ENCODE results near the gene ADAMTSL5.
"Not testable (repeated sequence)": the region's sequence is repeated elsewhere in the genome, so short reads cannot be mapped to it uniquely, and the experiment has no call there.

ADAMTSL5 gene

DNA sequence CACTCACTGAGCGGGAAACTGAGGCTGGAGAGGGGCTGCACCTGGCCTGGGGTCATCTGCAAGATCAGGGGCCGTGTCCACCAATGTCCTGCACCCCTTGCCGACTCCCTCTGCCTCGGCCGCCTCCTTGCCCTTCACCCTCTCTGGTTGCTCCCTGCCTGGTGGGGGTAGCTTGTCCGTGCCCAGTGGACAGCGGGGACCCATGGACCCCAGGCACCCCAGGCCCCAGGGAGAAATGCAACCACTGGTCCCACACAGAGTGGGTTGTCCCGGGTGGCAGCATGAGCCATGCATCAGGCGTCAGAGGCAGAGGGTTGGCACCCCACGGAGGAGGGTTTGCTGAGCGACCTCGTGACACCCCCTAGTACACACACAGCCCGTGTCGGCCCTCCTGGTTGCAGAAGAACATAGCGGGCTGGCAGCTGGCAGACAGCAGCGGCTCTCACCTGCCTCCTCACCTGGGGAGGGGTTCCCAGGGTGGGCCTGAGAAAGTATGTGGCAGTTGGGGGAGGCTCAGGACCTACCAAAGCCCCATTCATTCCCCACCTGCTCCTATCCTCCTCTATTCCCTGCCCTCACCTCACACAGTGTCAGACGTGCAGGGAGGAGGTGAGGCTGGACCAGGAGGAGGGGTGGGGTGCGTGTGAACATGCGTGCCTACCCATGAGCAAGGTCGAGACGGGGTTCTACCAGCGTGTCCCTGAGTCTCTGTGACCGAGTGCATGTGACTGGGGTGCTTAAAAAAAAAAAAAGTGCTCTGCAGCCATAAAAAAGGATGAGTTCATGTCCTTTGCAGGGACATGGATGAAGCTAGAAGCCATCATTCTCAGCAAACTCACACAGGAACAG, 8.7 kb downstream of the ADAMTSL5 start:
- H3K4ac ChIP-seq (ENCODE audit: low read depth, low read length) = no peak overlapping the region
- no peak overlapping the region for H4K5ac ChIP-seq (ENCODE audit: low read length)
- no peak overlapping the region for H3K9ac ChIP-seq (ENCODE audit: low read length)
- H2BK15ac ChIP-seq (replicated peaks; ENCODE audit: low read depth) = no peak overlapping the region
- WGBS (ENCODE audit: extremely low coverage, insufficient coverage, low lambda C conversion rate) = no CpG with 5 or more reads among the region's 23 CpGs
- H2BK120ac ChIP-seq (ENCODE audit: low read depth, low read length) = no peak overlapping the region
- no peak overlapping the region for H2AK5ac ChIP-seq (ENCODE audit: low read length)
- no peaks in the 10 kb centered on the region for H3K27me3 ChIP-seq (ENCODE audit: insufficient read depth, low read length, poor library complexity)
- no peak overlapping the region for H3K56ac ChIP-seq (ENCODE audit: low read length)
- no peaks in the 10 kb centered on the region for H3K36me3 ChIP-seq (ENCODE audit: control insufficient read depth, insufficient read depth, low read length)
- H3K23ac ChIP-seq (ENCODE audit: low read length) = no peak overlapping the region
- H4K8ac ChIP-seq (ENCODE audit: low read depth, low read length) = no peak overlapping the region
- no peaks in the 10 kb centered on the region for H3K79me2 ChIP-seq (ENCODE audit: control insufficient read depth, insufficient read depth, low read length)
- no peaks in the 10 kb centered on the region for H3K79me1 ChIP-seq (ENCODE audit: low read length)
- H2BK5ac ChIP-seq (ENCODE audit: low read length) = no peak overlapping the region
- H3K27ac ChIP-seq (ENCODE audit: low read depth, low read length) = no peak overlapping the region
- no peak overlapping the region for H3K4me3 ChIP-seq (ENCODE audit: low read length)
- H3K4me2 ChIP-seq (ENCODE audit: low read length) = no peak overlapping the region
- H3K4me1 ChIP-seq (ENCODE audit: control insufficient read depth, low read depth, low read length) = no peaks in the 10 kb centered on the region
- DNase-seq = no peak
- H3K18ac ChIP-seq (ENCODE audit: low read length) = no peak overlapping the region

- no peak overlapping the region for H3K18ac ChIP-seq (ENCODE audit: low read length)
- no peak overlapping the region for H2BK15ac ChIP-seq (replicated peaks; ENCODE audit: low read depth)
- no peaks in the 10 kb centered on the region for H3K4me1 ChIP-seq (ENCODE audit: control insufficient read depth, low read depth, low read length)
- no peak overlapping the region for H2BK5ac ChIP-seq (ENCODE audit: low read length)
- no CpG with 5 or more reads among the region's 49 CpGs for WGBS (ENCODE audit: extremely low coverage, insufficient coverage, low lambda C conversion rate)
- no peak overlapping the region for H4K8ac ChIP-seq (ENCODE audit: low read depth, low read length)
- H4K5ac ChIP-seq (ENCODE audit: low read length) = no peak overlapping the region
- H3K56ac ChIP-seq (ENCODE audit: low read length) = no peak overlapping the region
- no peak overlapping the region for H3K4me2 ChIP-seq (ENCODE audit: low read length)
- no peaks in the 10 kb centered on the region for H3K27me3 ChIP-seq (ENCODE audit: insufficient read depth, low read length, poor library complexity)
- no peak overlapping the region for H2AK5ac ChIP-seq (ENCODE audit: low read length)
- no peak overlapping the region for H3K23ac ChIP-seq (ENCODE audit: low read length)
- H3K36me3 ChIP-seq (ENCODE audit: control insufficient read depth, insufficient read depth, low read length) = no peaks in the 10 kb centered on the region
- H3K9ac ChIP-seq (ENCODE audit: low read length) = no peak overlapping the region
- H2BK120ac ChIP-seq (ENCODE audit: low read depth, low read length) = no peak overlapping the region
- no peak overlapping the region for H3K27ac ChIP-seq (ENCODE audit: low read depth, low read length)
- H3K4me3 ChIP-seq (ENCODE audit: low read length) = no peak overlapping the region
- peak; percentile 73 for DNase-seq
- H3K4ac ChIP-seq (ENCODE audit: low read depth, low read length) = no peak overlapping the region
- H3K79me1 ChIP-seq (ENCODE audit: low read length) = no peaks in the 10 kb centered on the region
- H3K79me2 ChIP-seq (ENCODE audit: control insufficient read depth, insufficient read depth, low read length) = no peaks in the 10 kb centered on the region
These were observed 9.5 kb downstream of the ADAMTSL5 start for GRCh38 chr19:1503089-1503924.

- Histone ChIP-seq H2BK5ac (ENCODE audit: low read length) (no peak overlapping the region), H3K4me1 (ENCODE audit: control insufficient read depth, low read depth, low read length) (no peaks in the 10 kb centered on the region), H3K27me3 (ENCODE audit: insufficient read depth, low read length, poor library complexity) (no peaks in the 10 kb centered on the region), H3K18ac (ENCODE audit: low read length) (no peak overlapping the region), H3K36me3 (ENCODE audit: control insufficient read depth, insufficient read depth, low read length) (no peaks in the 10 kb centered on the region), H3K56ac (ENCODE audit: low read length) (no peak overlapping the region), H3K79me2 (ENCODE audit: control insufficient read depth, insufficient read depth, low read length) (no peaks in the 10 kb centered on the region), H4K8ac (ENCODE audit: low read depth, low read length) (no peak overlapping the region), H3K9ac (ENCODE audit: low read length) (no peak overlapping the region), H2BK120ac (ENCODE audit: low read depth, low read length) (no peak overlapping the region), H3K79me1 (ENCODE audit: low read length) (no peaks in the 10 kb centered on the region), H3K4me3 (ENCODE audit: low read length) (no peak overlapping the region), H3K23ac (ENCODE audit: low read length) (no peak overlapping the region), H2AK5ac (ENCODE audit: low read length) (no peak overlapping the region), H3K4me2 (ENCODE audit: low read length) (no peak overlapping the region), H4K5ac (ENCODE audit: low read length) (no peak overlapping the region), H2BK15ac (replicated peaks; ENCODE audit: low read depth) (no peak overlapping the region), H3K27ac (ENCODE audit: low read depth, low read length) (no peak overlapping the region), H3K4ac (ENCODE audit: low read depth, low read length) (no peak overlapping the region)
- WGBS (ENCODE audit: extremely low coverage, insufficient coverage, low lambda C conversion rate) = no CpG with 5 or more reads among the region's 14 CpGs
- DNase-seq = no peak
These were observed 10.3 kb downstream of the ADAMTSL5 start for GRCh38 chr19:1502433-1503088.

DNA sequence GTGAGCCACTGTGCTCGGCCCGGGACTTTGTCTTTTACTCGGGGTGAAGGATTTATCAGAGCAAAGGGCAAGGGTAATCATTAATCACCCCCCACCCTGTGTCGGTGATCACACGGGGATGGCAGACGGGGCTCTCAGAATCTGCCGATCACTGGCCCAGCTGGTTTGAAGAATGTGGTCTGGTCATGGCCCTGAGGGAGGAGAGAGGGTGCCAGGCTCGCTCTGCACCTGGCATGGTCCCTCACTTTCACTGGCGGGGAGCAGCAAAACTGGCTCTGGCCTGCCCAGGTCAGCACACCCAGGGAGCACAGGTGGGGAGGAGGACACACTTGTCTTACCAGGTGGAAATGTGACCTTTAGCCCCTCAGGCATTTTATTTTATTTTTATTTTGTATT, 11.6 kb downstream of the ADAMTSL5 start:
- H3K9ac ChIP-seq (ENCODE audit: low read length) = no peak overlapping the region
- H3K79me1 ChIP-seq (ENCODE audit: low read length) = no peaks in the 10 kb centered on the region
- H3K27ac ChIP-seq (ENCODE audit: low read depth, low read length) = no peak overlapping the region
- H3K36me3 ChIP-seq (ENCODE audit: control insufficient read depth, insufficient read depth, low read length) = no peaks in the 10 kb centered on the region
- H3K18ac ChIP-seq (ENCODE audit: low read length) = no peak overlapping the region
- no peak overlapping the region for H3K4me3 ChIP-seq (ENCODE audit: low read length)
- no peaks in the 10 kb centered on the region for H3K4me1 ChIP-seq (ENCODE audit: control insufficient read depth, low read depth, low read length)
- H4K8ac ChIP-seq (ENCODE audit: low read depth, low read length) = no peak overlapping the region
- H3K27me3 ChIP-seq (ENCODE audit: insufficient read depth, low read length, poor library complexity) = no peaks in the 10 kb centered on the region
- no peak overlapping the region for H3K23ac ChIP-seq (ENCODE audit: low read length)
- no peak overlapping the region for H2BK120ac ChIP-seq (ENCODE audit: low read depth, low read length)
- no CpG with 5 or more reads among the region's 9 CpGs for WGBS (ENCODE audit: extremely low coverage, insufficient coverage, low lambda C conversion rate)
- H3K79me2 ChIP-seq (ENCODE audit: control insufficient read depth, insufficient read depth, low read length) = no peaks in the 10 kb centered on the region
- H3K4me2 ChIP-seq (ENCODE audit: low read length) = no peak overlapping the region
- H2BK5ac ChIP-seq (ENCODE audit: low read length) = no peak overlapping the region
- no peak overlapping the region for H2AK5ac ChIP-seq (ENCODE audit: low read length)
- H3K4ac ChIP-seq (ENCODE audit: low read depth, low read length) = no peak overlapping the region
- DNase-seq = no peak
- no peak overlapping the region for H2BK15ac ChIP-seq (replicated peaks; ENCODE audit: low read depth)
- H3K56ac ChIP-seq (ENCODE audit: low read length) = no peak overlapping the region
- H4K5ac ChIP-seq (ENCODE audit: low read length) = no peak overlapping the region

DNA sequence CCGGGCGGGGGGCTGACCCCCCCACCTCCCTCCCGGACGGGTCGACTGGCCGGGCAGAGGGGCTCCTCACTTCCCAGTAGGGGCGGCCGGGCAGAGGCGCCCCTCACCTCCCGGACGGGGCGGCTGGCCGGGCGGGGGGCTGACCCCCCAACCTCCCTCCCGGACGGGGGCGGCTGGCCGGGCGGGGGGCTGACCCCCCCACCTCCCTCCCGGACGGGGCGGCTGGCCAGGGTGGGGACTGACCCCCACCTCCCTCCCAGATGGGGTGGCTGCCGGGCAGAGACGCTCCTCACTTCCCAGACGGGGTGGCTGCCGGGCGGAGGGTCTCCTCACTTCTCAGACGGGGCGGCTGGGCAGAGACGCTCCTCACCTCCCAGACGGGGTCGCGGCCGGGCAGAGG, 13.6 kb downstream of the ADAMTSL5 start:
- not testable (repeated sequence) for H4K8ac ChIP-seq (ENCODE audit: low read depth, low read length); H4K5ac ChIP-seq (ENCODE audit: low read length); H3K79me1 ChIP-seq (ENCODE audit: low read length); H3K79me2 ChIP-seq (ENCODE audit: control insufficient read depth, insufficient read depth, low read length); H3K4me1 ChIP-seq (ENCODE audit: control insufficient read depth, low read depth, low read length); H3K36me3 ChIP-seq (ENCODE audit: control insufficient read depth, insufficient read depth, low read length); H3K4ac ChIP-seq (ENCODE audit: low read depth, low read length); H2BK15ac ChIP-seq (replicated peaks; ENCODE audit: low read depth); H2BK5ac ChIP-seq (ENCODE audit: low read length); H3K23ac ChIP-seq (ENCODE audit: low read length); H2AK5ac ChIP-seq (ENCODE audit: low read length); H3K18ac ChIP-seq (ENCODE audit: low read length); H3K4me2 ChIP-seq (ENCODE audit: low read length); H3K27me3 ChIP-seq (ENCODE audit: insufficient read depth, low read length, poor library complexity); H3K9ac ChIP-seq (ENCODE audit: low read length); H3K4me3 ChIP-seq (ENCODE audit: low read length); H3K56ac ChIP-seq (ENCODE audit: low read length); H2BK120ac ChIP-seq (ENCODE audit: low read depth, low read length); DNase-seq; H3K27ac ChIP-seq (ENCODE audit: low read depth, low read length)
- WGBS (ENCODE audit: extremely low coverage, insufficient coverage, low lambda C conversion rate) = no CpG with 5 or more reads among the region's 34 CpGs

Measured in mesendoderm (in vitro differentiated cells).